NCI-H748 treated with DMSO at 0.1 percent for 48 hours (cell line): Measurements from ENCODE around the gene CEP164.
A peak's percentile ranks its signal among the peaks of the same experiment; 100 is the strongest.

Experiments
- DNase-seq: peaks from one replicate; lab custom pipeline; 2025; lab: John Stamatoyannopoulos, UW

CEP164 gene

GRCh38 chr11:117327567-117328374 is at the start of gene CEP164:
TSS of gene CEP164 (plus strand) at chr11:117327854. CDS start at chr11:117338587, 10,733 bp downstream.
- peak; percentile 71 for DNase-seq

GRCh38 chr11:117278347-117278746 is 49.3 kb upstream of the CEP164 start:
- no peak for DNase-seq

GRCh38 chr11:117279711-117280376 is 47.8 kb upstream of the CEP164 start:
- DNase-seq: no peak

- DNase-seq: no peak
Measured at GRCh38 chr11:117281159-117281558, 46.5 kb upstream of the CEP164 start.

GRCh38 chr11:117281869-117282268 is 45.8 kb upstream of the CEP164 start:
- DNase-seq: no peak

- no peak for DNase-seq
Measured at GRCh38 chr11:117282956-117283355, 44.7 kb upstream of the CEP164 start.

- DNase-seq: no peak
Measured at GRCh38 chr11:117284053-117284452, 43.6 kb upstream of the CEP164 start.

GRCh38 chr11:117286588-117286987 is 41.1 kb upstream of the CEP164 start:
- DNase-seq: no peak

GRCh38 chr11:117287668-117288067 is 40.0 kb upstream of the CEP164 start:
- DNase-seq: no peak

- no peak for DNase-seq
Measured at GRCh38 chr11:117289795-117290194, 37.9 kb upstream of the CEP164 start.

GRCh38 chr11:117290809-117291396 is 36.8 kb upstream of the CEP164 start, which contains the start of gene BACE1-AS:
TSS of gene BACE1-AS (plus strand) at chr11:117291346.
- no peak for DNase-seq

- DNase-seq: no peak
Measured at GRCh38 chr11:117292616-117293015, 35.0 kb upstream of the CEP164 start.

- DNase-seq: no peak
Measured at GRCh38 chr11:117295438-117296137, 32.1 kb upstream of the CEP164 start.

GRCh38 chr11:117296881-117297280 is 30.8 kb upstream of the CEP164 start:
- DNase-seq: no peak

- DNase-seq: no peak
Measured at GRCh38 chr11:117298195-117298594, 29.5 kb upstream of the CEP164 start.

- DNase-seq: no peak
Measured at GRCh38 chr11:117299351-117300282, 28.0 kb upstream of the CEP164 start.

- DNase-seq: no peak
Measured at GRCh38 chr11:117300283-117300663, 27.4 kb upstream of the CEP164 start.

- DNase-seq: no peak
Measured at GRCh38 chr11:117300773-117301172, 26.9 kb upstream of the CEP164 start.

GRCh38 chr11:117302228-117302627 is 25.4 kb upstream of the CEP164 start:
- no peak for DNase-seq

GRCh38 chr11:117303101-117303500 is 24.6 kb upstream of the CEP164 start:
- no peak for DNase-seq

GRCh38 chr11:117303646-117304315 is 23.9 kb upstream of the CEP164 start:
- DNase-seq: no peak
